ENCODE measurements around the gene NUP85.
A peak's percentile ranks its signal among the peaks of the same experiment; 100 is the strongest.
"Not testable (repeated sequence)": the region's sequence is repeated elsewhere in the genome, so short reads cannot be mapped to it uniquely, and the experiment has no call there.

The NUP85 gene

DNA sequence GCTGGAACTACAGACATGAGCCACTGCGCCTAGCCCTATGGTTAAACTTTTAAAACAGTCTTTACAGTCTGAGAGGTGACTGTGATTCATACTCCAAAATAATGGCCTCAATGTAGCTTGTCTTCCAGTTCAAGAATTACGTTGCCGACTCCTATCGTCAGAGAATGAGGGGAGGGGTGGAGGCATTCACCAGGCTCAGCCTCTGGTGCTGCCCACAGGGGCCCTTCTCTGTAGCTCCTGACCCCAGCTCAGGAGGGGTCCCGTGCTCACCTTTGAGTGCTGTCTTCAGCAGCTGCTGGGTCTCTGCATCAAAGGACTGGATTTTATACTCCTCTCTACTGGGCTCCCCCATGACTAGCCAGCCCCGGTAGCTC, 64.4 kb downstream of the NUP85 start:
- DNase-seq (ENCODE audit: low read depth, low spot score) = no peak

- no peak for DNase-seq (ENCODE audit: low read depth, low spot score)
These were observed 64.9 kb downstream of the NUP85 start for GRCh38 chr17:75270218-75270965.

DNA sequence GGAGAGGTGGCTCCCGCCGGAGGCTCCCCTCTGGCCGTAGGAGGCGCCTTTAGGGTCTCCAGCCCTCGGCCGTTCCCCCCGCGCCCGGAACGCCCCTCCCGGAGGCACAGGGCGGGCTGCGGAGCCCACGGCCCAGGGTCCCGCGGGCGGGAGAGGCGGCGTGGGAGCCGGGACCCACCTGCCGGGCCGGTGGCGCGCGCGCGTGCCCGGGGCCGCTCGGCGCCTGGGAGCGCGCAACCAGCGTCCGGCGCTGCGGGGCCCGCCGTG, 65.4 kb downstream of the NUP85 start, which contains the start of gene MIF4GD:
Gene MIF4GD, minus strand, starts transcription at position 266 of the 267 bp plus-strand sequence. CDS start 1,036 bp downstream, outside the sequence.
- DNase-seq (ENCODE audit: low read depth, low spot score) = no peak

GRCh38 chr17:75271233-75271954, 65.9 kb downstream of the NUP85 start:
- peak; percentile 77 for DNase-seq (ENCODE audit: low read depth, low spot score)

DNA sequence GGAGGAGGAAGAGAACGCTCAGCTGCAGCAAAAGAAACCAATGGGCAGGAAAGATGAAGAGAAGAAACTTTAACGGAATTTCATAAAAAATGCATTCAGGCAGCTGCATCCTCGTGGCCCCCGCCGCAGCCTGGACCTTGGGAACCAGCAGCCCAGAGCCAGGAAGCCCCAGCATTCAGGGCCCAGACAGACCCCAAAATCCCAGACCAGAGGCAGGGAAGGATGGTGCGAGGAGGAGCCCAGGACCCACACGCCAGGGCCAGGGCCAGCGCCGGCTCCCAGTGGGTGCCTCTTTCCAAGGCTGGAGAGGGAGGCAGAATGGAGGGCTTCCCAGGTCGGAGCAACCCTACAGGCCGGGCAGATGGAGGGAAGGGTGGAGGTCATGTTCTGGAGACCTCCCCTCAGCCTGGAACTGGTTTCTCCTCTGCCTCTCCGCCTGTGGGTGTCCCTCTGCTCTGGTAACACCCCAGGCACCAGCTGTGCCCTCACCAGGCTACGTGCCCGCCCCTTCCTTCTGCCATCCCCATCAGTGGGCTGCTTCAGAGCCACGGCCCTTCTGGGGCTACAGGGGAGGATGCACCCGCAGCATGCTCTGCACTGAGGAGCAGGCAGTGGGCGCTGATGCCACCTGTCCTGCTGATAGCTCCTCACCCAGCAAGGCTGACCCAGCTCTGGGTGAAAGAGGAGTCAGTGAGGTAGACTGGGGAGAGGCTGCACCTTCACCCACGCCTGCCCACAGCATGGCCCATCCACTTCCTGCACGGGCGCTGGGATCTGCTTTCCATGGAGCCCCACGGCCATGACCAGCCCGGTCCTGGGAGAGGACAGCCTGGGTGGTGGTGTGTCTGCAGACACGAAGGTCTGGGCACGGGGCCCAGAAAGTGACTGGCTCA, 66.7 kb downstream of the NUP85 start:
- no peak for DNase-seq (ENCODE audit: low read depth, low spot score)

- no peak for DNase-seq (ENCODE audit: low read depth, low spot score)
These were observed 67.3 kb downstream of the NUP85 start for GRCh38 chr17:75272848-75273184.

DNA sequence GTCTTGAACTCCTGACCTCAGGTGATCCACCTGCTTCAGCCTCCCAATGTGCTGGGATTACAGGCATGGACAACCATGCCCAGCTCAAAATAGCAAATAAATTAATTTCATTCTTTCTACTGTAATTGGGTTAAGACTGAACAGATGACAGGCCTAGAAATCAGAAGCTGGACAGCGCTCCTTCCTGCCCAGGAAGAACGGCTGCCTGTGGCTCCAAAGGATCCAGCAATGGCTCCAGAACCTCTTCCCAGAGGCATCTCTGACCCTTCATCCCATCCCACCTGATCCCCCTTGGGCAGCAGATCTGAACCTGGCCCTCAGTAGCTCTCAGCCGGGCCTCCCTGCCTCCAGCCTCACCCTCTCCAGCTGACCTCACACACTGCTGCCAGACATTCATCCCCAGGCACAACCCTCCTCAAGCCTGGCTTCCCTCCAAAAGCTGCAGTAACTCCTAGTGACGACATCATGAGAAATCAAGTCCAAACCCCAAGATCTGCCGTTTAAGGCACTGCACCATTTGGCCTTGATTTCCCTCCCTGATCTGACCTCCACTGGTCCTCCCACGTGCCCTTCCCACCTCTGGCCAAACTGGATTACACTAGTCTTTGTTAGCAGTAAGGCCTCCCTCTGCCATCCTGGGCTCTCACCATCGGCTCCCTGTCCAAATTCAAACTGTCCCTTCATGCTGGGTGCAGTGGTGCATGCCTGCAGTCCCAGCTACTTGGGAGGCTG, 68.7 kb downstream of the NUP85 start:
- no peak for DNase-seq (ENCODE audit: low read depth, low spot score)

DNA sequence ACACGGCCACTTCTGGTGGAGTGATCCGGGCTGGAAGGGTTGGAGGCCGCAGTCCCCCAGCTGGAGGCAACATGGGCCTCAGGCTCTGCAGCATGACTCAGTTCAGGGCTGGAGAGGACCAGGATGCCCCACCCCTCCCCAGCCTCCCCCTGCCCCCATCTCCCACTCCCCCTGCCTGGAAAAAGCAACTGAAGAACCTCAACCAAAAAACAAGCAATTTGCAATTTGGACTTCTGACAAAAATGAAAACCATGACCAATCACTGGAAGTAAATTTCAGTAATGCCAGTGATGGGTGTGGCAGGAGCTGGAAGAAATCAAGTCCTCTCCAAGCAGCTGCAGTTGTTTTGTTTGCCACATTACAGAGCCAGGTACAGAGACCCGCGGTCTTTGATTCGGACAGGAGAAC, 72.2 kb downstream of the NUP85 start:
- no peak for DNase-seq (ENCODE audit: low read depth, low spot score)

GRCh38 chr17:75280189-75280588, 74.7 kb downstream of the NUP85 start:
- not testable (repeated sequence) for DNase-seq (ENCODE audit: low read depth, low spot score)

DNA sequence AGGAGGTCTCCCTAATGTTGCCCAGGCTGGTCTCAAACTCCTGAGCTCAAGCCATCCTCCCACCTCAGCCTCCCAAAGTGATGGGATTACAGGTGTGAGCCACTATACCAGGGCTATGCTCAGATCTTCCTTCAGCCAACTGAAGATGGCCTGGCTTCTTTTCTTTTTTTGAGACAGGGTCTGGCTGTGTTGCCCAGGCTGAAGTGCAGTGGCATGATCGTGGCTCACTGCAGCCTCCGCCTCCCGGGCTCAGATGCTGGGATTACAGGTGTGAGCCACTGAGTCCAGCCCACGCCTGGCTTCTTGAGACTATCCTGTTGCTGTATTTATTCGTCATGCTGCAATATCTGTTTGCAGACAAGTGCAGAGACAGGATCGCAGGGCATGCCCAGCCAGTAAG, 79.6 kb downstream of the NUP85 start:
- no peak for DNase-seq (ENCODE audit: low read depth, low spot score)
